MM.1S (cell line): Measurements from ENCODE around the gene XRCC5.
A peak's percentile ranks its signal among the peaks of the same experiment; 100 is the strongest.

Experiments used
- DNase-seq: peaks from one replicate; pipeline ENCODE4 v3.0.0-alpha.2; 2015
- H2AFZ ChIP-seq: fragments of 300-600 bp; sonication (generic); 2 replicates; pipeline ENCODE4 v1.6.0; 2016; ENCODE audit warnings: antibody characterized with exemption, low read length
- H3F3A ChIP-seq: fragments of 300-600 bp; sonication (generic); 2 replicates; pipeline ENCODE4 v1.6.1; 2016; ENCODE audit warnings: mild to moderate bottlenecking, antibody characterized with exemption, low read length, moderate library complexity, mixed read lengths; ENCODE audit not compliant: insufficient read depth
- H3K27ac ChIP-seq: fragments of 300-600 bp; sonication (generic); 2 replicates; pipeline ENCODE4 v1.5.1; 2016; ENCODE audit warnings: mild to moderate bottlenecking, low read length
- H3K27me3 ChIP-seq: fragments of 300-600 bp; sonication (generic); replicated peaks from 2 replicates; pipeline ENCODE4 v1.6.0; 2016; ENCODE audit warnings: low read length; ENCODE audit not compliant: insufficient read depth
- H3K36me3 ChIP-seq: fragments of 300-600 bp; sonication (generic); replicated peaks from 2 replicates; pipeline ENCODE4 v1.6.1; 2016; ENCODE audit warnings: mild to moderate bottlenecking, low read length, mixed read lengths; ENCODE audit not compliant: insufficient read depth
- H3K4me1 ChIP-seq: fragments of 300-600 bp; sonication (generic); 2 replicates; pipeline ENCODE4 v1.6.1; 2016; ENCODE audit warnings: low read length, mixed read lengths
- H3K4me2 ChIP-seq: fragments of 300-600 bp; sonication (generic); 2 replicates; pipeline ENCODE4 v1.6.0; 2016; ENCODE audit warnings: low read depth, low read length
- H3K4me3 ChIP-seq: fragments of 300-600 bp; sonication (generic); 2 replicates; pipeline ENCODE4 v1.5.1; 2016; ENCODE audit warnings: low read length, mixed read lengths
- H3K79me2 ChIP-seq: fragments of 300-600 bp; sonication (generic); 2 replicates; pipeline ENCODE4 v1.6.1; 2016; ENCODE audit warnings: mixed run types, low read length, mixed read lengths
- H3K9ac ChIP-seq: fragments of 300-600 bp; sonication (generic); 2 replicates; pipeline ENCODE4 v1.6.1; 2016; ENCODE audit warnings: low read length, mixed read lengths
- H3K9me2 ChIP-seq: fragments of 300-600 bp; sonication (generic); replicated peaks from 2 replicates; pipeline ENCODE4 v1.6.1; 2016; ENCODE audit warnings: mild to moderate bottlenecking, low read length, mixed read lengths; ENCODE audit not compliant: insufficient read depth
- H3K9me3 ChIP-seq: fragments of 300-600 bp; sonication (generic); replicated peaks from 2 replicates; pipeline ENCODE4 v1.6.1; 2016; ENCODE audit warnings: mild to moderate bottlenecking, low read length, mixed read lengths; ENCODE audit not compliant: insufficient read depth
- H4K20me1 ChIP-seq: fragments of 300-600 bp; sonication (generic); 2 replicates; pipeline ENCODE4 v1.6.1; 2016; ENCODE audit warnings: mild to moderate bottlenecking, low read length, moderate library complexity, mixed read lengths; ENCODE audit not compliant: insufficient read depth
- EZH2 ChIP-seq: fragments of 300-600 bp; sonication (generic); optimal IDR thresholded peaks from 2 replicates; pipeline ENCODE3; 2017; ENCODE audit warnings: low read depth, mild to moderate bottlenecking, antibody characterized with exemption, low read length, mixed read lengths
- EZH2phosphoT487 ChIP-seq: fragments of 300-600 bp; sonication (generic); IDR thresholded peaks from 2 replicates; pipeline ENCODE4 v1.6.1; 2018; ENCODE audit warnings: antibody characterized with exemption, low read length
- TF ChIP-seq, protein P1 (sequence below): fragments of 300-600 bp; sonication (generic); IDR thresholded peaks from 2 replicates; pipeline ENCODE4 v1.5.1; 2016; ENCODE audit warnings: antibody characterized with exemption, low read length, mixed read lengths

Gene XRCC5

DNA sequence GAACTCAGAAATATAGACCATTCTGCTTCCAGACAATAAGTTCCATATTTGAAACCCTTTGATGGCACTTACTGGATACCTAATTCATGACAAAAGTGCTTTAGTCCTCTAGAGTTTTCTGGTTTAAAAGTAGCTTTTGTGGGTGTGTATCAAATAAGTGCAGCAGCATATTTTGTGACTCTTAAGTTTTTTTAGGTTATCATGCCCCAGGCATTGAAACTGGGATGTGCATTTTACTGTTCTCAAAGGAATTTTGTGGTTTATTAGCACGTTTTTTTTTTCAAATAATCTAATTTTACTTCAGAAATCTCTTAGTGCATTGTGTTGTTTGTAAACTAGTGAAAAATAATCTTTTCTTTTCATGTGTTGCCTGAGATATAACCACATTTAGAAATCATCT lies 1.5 kb downstream of the XRCC5 start:
- TF ChIP-seq, protein P1, sequence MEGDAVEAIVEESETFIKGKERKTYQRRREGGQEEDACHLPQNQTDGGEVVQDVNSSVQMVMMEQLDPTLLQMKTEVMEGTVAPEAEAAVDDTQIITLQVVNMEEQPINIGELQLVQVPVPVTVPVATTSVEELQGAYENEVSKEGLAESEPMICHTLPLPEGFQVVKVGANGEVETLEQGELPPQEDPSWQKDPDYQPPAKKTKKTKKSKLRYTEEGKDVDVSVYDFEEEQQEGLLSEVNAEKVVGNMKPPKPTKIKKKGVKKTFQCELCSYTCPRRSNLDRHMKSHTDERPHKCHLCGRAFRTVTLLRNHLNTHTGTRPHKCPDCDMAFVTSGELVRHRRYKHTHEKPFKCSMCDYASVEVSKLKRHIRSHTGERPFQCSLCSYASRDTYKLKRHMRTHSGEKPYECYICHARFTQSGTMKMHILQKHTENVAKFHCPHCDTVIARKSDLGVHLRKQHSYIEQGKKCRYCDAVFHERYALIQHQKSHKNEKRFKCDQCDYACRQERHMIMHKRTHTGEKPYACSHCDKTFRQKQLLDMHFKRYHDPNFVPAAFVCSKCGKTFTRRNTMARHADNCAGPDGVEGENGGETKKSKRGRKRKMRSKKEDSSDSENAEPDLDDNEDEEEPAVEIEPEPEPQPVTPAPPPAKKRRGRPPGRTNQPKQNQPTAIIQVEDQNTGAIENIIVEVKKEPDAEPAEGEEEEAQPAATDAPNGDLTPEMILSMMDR: no peak
- TF ChIP-seq EZH2phosphoT487: no peak
- TF ChIP-seq EZH2: no peak

DNA sequence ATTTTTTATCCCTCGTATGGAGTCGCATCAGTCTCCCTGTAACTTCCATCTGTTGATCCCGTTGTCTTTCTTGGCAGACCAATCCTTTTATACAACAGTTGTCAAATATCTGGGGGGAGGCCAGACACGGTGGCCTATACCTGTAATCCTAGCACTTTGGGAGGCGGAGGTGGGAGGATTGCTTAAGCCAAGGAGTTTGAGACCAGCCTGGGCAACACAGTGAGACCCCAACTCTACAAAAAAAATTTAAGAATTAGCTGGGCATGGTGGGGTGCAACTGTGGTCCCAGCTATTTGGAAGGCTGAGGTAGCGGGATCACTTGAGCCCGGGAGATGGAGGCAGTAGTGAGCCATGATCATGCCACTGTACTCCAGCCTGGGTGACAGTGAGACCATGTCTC lies 2.0 kb downstream of the XRCC5 start:
- Histone ChIP-seq H3K9ac (peak overlapping the region; percentile 94; the same call in 1 of the 2 replicates), H3K27ac (peak overlapping the region; percentile 97), H3K4me2 (peak overlapping the region; percentile 72), H2AFZ (no peak overlapping the region), H3K4me3 (peak overlapping the region; percentile 81; the same call in 1 of the 2 replicates), H3K9me2 (no peaks in the 10 kb centered on the region), H3K36me3 (peaks cover 9% of the 10 kb centered on the region; the same call in 1 of the 2 replicates), H3F3A (peaks cover 49% of the 10 kb centered on the region), H4K20me1 (no peaks in the 10 kb centered on the region), H3K4me1 (peaks cover 47% of the 10 kb centered on the region), H3K9me3 (no peaks in the 10 kb centered on the region), H3K79me2 (peaks cover 58% of the 10 kb centered on the region), H3K27me3 (no peaks in the 10 kb centered on the region)
- DNase-seq: no peak
- TF ChIP-seq EZH2 (no peak), EZH2phosphoT487 (no peak)
- TF ChIP-seq, protein P1: no peak

More for the DNA sequence above, 1.5 kb downstream of the XRCC5 start:
- Histone ChIP-seq H3K4me3 (peak overlapping the region; percentile 81), H3F3A (peaks cover 49% of the 10 kb centered on the region), H3K4me2 (peak overlapping the region; percentile 72), H2AFZ (no peak overlapping the region), H3K9me2 (no peaks in the 10 kb centered on the region), H3K4me1 (peaks cover 47% of the 10 kb centered on the region), H3K9me3 (no peaks in the 10 kb centered on the region), H3K27me3 (no peaks in the 10 kb centered on the region), H3K79me2 (peaks cover 53% of the 10 kb centered on the region), H4K20me1 (no peaks in the 10 kb centered on the region), H3K9ac (peak overlapping the region; percentile 94; the same call in 1 of the 2 replicates), H3K36me3 (peaks cover 4% of the 10 kb centered on the region; the same call in 1 of the 2 replicates), H3K27ac (peak overlapping the region; percentile 97)
- DNase-seq: no peak

DNA sequence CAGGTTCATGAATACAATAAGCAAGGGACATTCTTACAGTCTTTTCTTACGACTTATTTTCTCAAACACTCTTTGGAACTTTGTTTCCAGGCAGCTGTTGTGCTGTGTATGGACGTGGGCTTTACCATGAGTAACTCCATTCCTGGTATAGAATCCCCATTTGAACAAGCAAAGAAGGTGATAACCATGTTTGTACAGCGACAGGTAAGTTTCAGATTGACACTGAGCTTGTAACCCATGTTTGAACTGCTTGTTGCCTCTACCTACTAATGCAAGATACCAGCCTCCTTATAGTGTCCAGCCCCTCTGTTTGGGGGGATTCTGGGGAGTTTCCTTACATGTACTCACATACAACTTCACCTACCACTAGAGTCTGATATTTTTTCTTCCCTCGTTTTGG lies 3.8 kb downstream of the XRCC5 start:
- Histone ChIP-seq H3K4me2 (peak overlapping the region; percentile 72), H3K36me3 (peaks cover 18% of the 10 kb centered on the region), H2AFZ (no peak overlapping the region), H3K4me3 (no peak overlapping the region), H3K27ac (peak overlapping the region; percentile 97), H3K9ac (peak overlapping the region; percentile 37; the same call in 1 of the 2 replicates), H3K79me2 (peaks cover 76% of the 10 kb centered on the region), H3K9me3 (no peaks in the 10 kb centered on the region), H3K27me3 (no peaks in the 10 kb centered on the region), H3K4me1 (peaks cover 47% of the 10 kb centered on the region), H3K9me2 (no peaks in the 10 kb centered on the region), H3F3A (peaks cover 49% of the 10 kb centered on the region), H4K20me1 (0 out of 2 replicates have a peak, but pooled peaks cover 7% of the 10 kb centered on the region)
- DNase-seq: no peak
- TF ChIP-seq EZH2: no peak
- TF ChIP-seq, protein P1: no peak
- TF ChIP-seq EZH2phosphoT487: no peak
